Measurements from ENCODE around the gene TNFRSF12A.

Gene TNFRSF12A

DNA sequence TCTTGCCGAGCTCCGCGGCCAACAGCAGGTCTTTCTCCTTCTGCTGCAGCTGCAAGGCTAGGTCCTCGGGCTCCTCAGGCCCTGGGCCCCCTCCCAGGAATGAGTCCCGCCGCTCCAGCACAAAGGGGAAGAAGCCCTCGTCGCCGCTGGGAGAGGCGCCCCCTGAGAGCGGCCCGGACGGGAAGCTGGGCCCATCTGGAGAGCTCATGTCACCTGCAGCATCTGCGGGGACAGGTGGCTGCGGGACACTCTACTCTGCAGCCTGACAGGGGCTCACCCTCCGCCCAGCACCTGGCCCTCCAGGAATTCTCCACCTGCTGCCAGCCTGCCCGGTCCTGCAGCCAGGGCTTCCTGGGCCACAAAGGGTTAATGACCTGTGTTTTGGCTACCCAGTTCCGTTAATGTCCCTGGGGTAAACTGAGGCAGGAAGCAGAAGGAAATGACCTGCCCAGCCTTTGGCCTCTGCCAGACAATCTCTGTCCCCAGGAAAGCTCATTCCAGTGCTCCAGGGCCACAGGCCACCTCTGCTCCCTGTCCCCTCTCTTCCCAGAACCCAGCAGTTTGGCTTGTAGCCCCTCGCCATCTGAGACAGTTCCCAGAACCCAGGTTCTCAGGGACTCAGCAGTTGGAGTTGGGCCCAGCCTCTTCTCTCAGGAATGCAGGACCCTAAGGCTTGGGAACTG, 15.3 kb downstream of the TNFRSF12A start (continued):
- TF ChIP-seq HOXA7 (CRISPR knock-in tag; IDR thresholded peaks at IDR 0.05; ENCODE audit: borderline replicate concordance) (no peak), ZNF510 (tag by site-specific recombination; IDR thresholded peaks at IDR 0.05; ENCODE audit: insufficient replicate concordance) (no peak), ZNF311 (tag by site-specific recombination; IDR thresholded peaks at IDR 0.05; ENCODE audit: borderline replicate concordance) (no peak)
- TF ChIP-seq, protein P1, sequence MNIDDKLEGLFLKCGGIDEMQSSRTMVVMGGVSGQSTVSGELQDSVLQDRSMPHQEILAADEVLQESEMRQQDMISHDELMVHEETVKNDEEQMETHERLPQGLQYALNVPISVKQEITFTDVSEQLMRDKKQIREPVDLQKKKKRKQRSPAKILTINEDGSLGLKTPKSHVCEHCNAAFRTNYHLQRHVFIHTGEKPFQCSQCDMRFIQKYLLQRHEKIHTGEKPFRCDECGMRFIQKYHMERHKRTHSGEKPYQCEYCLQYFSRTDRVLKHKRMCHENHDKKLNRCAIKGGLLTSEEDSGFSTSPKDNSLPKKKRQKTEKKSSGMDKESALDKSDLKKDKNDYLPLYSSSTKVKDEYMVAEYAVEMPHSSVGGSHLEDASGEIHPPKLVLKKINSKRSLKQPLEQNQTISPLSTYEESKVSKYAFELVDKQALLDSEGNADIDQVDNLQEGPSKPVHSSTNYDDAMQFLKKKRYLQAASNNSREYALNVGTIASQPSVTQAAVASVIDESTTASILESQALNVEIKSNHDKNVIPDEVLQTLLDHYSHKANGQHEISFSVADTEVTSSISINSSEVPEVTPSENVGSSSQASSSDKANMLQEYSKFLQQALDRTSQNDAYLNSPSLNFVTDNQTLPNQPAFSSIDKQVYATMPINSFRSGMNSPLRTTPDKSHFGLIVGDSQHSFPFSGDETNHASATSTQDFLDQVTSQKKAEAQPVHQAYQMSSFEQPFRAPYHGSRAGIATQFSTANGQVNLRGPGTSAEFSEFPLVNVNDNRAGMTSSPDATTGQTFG (tag by site-specific recombination; IDR thresholded peaks at IDR 0.05; ENCODE audit: borderline replicate concordance) = no peak

DNA sequence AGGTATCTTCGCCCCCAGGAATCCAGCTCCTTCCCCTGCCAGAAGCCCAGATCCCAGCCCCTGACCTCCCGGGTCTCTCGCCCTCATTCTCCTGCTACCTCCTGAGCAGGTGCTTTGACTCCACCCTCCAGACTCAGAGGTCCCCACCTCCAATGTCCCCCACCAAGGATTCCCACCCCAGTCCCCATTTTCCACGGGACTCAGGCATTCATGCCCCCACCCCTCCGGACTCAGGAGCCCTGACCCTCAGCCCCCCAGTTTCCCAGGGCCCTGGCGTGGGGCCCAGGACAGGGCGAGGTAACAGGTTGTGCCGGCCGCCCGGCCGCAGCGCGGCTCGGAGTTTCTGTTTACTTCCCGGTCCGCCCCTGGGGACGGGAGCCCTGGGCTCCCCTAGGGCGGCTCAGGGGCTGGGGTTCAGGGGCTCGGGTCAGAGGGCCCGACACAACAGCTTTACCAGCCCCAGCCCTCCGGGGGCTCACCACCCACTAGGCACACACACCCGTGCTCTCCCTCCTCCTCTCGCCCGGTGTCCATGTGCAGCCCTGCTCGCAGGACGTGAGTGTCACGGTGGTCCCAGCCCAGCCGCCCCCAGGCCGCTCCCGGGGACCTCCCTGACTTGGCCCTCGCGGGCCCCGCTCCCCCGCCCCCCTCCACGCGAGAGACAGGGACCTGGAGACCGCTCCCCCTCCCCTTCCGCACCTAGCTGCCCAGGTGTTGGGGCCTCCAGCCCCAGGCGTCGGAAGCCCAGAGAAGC, 16.0 kb downstream of the TNFRSF12A start:
- no peak for TF ChIP-seq ZNF341 (tag by site-specific recombination; IDR thresholded peaks at IDR 0.05; ENCODE audit: low read depth)
- no peak for TF ChIP-seq ZNF785 (tag by site-specific recombination; IDR thresholded peaks at IDR 0.05)
- TF ChIP-seq ZIC2 (tag by site-specific recombination; IDR thresholded peaks at IDR 0.05) = no peak
- no peak for TF ChIP-seq ZNF132 (tag by site-specific recombination; IDR thresholded peaks at IDR 0.05; ENCODE audit: borderline replicate concordance)
- TF ChIP-seq ZNF571 (tag by site-specific recombination; IDR thresholded peaks at IDR 0.05) = no peak
- TF ChIP-seq, protein P2, sequence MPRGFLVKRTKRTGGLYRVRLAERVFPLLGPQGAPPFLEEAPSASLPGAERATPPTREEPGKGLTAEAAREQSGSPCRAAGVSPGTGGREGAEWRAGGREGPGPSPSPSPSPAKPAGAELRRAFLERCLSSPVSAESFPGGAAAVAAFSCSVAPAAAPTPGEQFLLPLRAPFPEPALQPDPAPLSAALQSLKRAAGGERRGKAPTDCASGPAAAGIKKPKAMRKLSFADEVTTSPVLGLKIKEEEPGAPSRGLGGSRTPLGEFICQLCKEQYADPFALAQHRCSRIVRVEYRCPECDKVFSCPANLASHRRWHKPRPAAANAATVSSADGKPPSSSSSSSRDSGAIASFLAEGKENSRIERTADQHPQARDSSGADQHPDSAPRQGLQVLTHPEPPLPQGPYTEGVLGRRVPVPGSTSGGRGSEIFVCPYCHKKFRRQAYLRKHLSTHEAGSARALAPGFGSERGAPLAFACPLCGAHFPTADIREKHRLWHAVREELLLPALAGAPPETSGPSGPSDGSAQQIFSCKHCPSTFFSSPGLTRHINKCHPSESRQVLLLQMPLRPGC (tag by site-specific recombination; IDR thresholded peaks at IDR 0.05) = no peak
- TF ChIP-seq, protein P3, sequence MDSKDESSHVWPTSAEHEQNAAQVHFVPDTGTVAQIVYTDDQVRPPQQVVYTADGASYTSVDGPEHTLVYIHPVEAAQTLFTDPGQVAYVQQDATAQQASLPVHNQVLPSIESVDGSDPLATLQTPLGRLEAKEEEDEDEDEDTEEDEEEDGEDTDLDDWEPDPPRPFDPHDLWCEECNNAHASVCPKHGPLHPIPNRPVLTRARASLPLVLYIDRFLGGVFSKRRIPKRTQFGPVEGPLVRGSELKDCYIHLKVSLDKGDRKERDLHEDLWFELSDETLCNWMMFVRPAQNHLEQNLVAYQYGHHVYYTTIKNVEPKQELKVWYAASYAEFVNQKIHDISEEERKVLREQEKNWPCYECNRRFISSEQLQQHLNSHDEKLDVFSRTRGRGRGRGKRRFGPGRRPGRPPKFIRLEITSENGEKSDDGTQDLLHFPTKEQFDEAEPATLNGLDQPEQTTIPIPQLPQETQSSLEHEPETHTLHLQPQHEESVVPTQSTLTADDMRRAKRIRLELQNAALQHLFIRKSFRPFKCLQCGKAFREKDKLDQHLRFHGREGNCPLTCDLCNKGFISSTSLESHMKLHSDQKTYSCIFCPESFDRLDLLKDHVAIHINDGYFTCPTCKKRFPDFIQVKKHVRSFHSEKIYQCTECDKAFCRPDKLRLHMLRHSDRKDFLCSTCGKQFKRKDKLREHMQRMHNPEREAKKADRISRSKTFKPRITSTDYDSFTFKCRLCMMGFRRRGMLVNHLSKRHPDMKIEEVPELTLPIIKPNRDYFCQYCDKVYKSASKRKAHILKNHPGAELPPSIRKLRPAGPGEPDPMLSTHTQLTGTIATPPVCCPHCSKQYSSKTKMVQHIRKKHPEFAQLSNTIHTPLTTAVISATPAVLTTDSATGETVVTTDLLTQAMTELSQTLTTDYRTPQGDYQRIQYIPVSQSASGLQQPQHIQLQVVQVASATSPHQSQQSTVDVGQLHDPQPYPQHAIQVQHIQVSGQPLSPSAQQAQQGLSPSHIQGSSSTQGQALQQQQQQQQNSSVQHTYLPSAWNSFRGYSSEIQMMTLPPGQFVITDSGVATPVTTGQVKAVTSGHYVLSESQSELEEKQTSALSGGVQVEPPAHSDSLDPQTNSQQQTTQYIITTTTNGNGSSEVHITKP (tag by site-specific recombination; IDR thresholded peaks at IDR 0.05) = no peak
- TF ChIP-seq ZEB2 (tag by site-specific recombination; IDR thresholded peaks at IDR 0.05) = no peak
- TF ChIP-seq, protein P4, sequence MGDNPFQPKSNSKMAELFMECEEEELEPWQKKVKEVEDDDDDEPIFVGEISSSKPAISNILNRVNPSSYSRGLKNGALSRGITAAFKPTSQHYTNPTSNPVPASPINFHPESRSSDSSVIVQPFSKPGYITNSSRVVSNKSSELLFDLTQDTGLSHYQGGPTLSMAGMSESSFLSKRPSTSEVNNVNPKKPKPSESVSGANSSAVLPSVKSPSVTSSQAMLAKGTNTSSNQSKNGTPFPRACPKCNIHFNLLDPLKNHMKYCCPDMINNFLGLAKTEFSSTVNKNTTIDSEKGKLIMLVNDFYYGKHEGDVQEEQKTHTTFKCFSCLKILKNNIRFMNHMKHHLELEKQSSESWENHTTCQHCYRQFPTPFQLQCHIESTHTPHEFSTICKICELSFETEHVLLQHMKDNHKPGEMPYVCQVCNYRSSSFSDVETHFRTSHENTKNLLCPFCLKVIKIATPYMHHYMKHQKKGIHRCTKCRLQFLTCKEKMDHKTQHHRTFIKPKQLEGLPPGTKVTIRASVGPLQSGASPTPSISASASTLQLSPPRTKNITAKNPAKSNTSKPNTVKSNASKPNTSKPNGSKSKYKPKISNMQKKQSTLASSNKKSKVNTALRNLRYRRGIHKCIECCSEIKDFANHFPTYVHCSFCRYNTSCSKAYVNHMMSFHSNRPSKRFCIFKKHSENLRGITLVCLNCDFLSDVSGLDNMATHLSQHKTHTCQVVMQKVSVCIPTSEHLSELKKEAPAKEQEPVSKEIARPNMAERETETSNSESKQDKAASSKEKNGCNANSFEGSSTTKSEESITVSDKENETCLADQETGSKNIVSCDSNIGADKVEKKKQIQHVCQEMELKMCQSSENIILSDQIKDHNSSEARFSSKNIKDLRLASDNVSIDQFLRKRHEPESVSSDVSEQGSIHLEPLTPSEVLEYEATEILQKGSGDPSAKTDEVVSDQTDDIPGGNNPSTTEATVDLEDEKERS (tag by site-specific recombination; IDR thresholded peaks at IDR 0.05) = no peak
- no peak for TF ChIP-seq ZNF473 (tag by site-specific recombination; IDR thresholded peaks at IDR 0.05)
- ChIA-PET CTCF (interaction anchor here (0.8 to 1.3 kb wide), 3 partner anchors 10 to 93 kb away, joined by 3 to 7 read pairs (median 6); no protein-coding TSS in a partner anchor), POLR2A (no interaction called here)

More for the DNA sequence above, 16.0 kb downstream of the TNFRSF12A start:
- Histone ChIP-seq H3K4me1 (ENCODE audit: control insufficient read depth, insufficient read depth, low read length) (no peaks in the 10 kb centered on the region), H3K9me3 (ENCODE audit: control insufficient read depth, insufficient read depth, low read depth, low read length) (no peaks in the 10 kb centered on the region), H3K27ac (ENCODE audit: extremely low read depth, low read depth, low read length) (no peak overlapping the region), H3K36me3 (ENCODE audit: control insufficient read depth in 2 of 2, insufficient read depth in 1 of 2, low read length in 2 of 2) (no peaks in the 10 kb centered on the region), H3K4me3 (ENCODE audit: low read depth, low read length) (no peak overlapping the region)
